SK-N-SH (cell line): ENCODE results near the gene KRT35. TPM values are rescaled to one million over a fixed set of nuclear protein-coding genes. Genes with fewer than 3 reads are reported as not detected.

Experiments
- CTCF ChIA-PET: fragments of 300-600, 350-600 bp; formaldehyde crosslinking; extraction: SDS; loops from one replicate; lab custom pipeline; 2021; lab: Yijun Ruan, JAX
- POLR2A ChIA-PET: fragments of 350-600 bp; sonication (Branson Sonifier 250); formaldehyde crosslinking; extraction: SDS; loops from one replicate; lab custom pipeline; 2020; ENCODE audit warnings: antibody characterized with exemption, inconsistent platforms; lab: Yijun Ruan, JAX
- DNase-seq: peaks from one replicate; pipeline ENCODE4 v3.0.0; 2012
- H2AFZ ChIP-seq: fragments of 200-600 bp; sonication (generic); 2 replicates; pipeline ENCODE4 v1.8.1; 2016; ENCODE audit warnings: antibody characterized with exemption, mild to moderate bottlenecking, low read depth
- H3F3A ChIP-seq: fragments of 200-600 bp; sonication (generic); replicated peaks from 2 replicates; pipeline ENCODE3; 2016; ENCODE audit warnings: antibody characterized with exemption, mild to moderate bottlenecking; ENCODE audit not compliant: insufficient read depth
- H3K27ac ChIP-seq, 2 experiments: fragments of 200-500 bp in 1 of 2; fragments of 200-600 bp in 1 of 2; sonication (Bioruptor generic) in 1 of 2; sonication (generic), shearing (Covaris generic) in 1 of 2; 2 replicates each; pipeline versions ENCODE4 v1.5.1 to v1.6.1; 2014 to 2016; ENCODE audit warnings: low read depth in 2 of 2, inconsistent platforms in 1 of 2, low read length in 1 of 2, mild to moderate bottlenecking in 1 of 2, mixed read lengths in 1 of 2
- H3K27me3 ChIP-seq: fragments of 200-600 bp; sonication (generic), shearing (Covaris generic); 2 replicates; pipeline ENCODE4 v1.6.1; 2016; ENCODE audit warnings: mixed run types; ENCODE audit not compliant: insufficient read depth
- H3K36me3 ChIP-seq, 2 experiments: fragments of 200-500 bp in 1 of 2; fragments of 200-600 bp in 1 of 2; sonication (Bioruptor generic) in 1 of 2; sonication (generic) in 1 of 2; replicated peaks in 1 of 2; 2 replicates each; pipeline versions ENCODE3 to v1.5.1; 2014 to 2016; ENCODE audit warnings: low read length in 1 of 2, mild to moderate bottlenecking in 1 of 2; ENCODE audit not compliant: insufficient read depth in 2 of 2, control insufficient read depth in 1 of 2
- H3K4me1 ChIP-seq, 2 experiments: fragments of 200-500 bp in 1 of 2; fragments of 200-600 bp in 1 of 2; sonication (Bioruptor generic) in 1 of 2; sonication (generic), shearing (Covaris generic) in 1 of 2; 2 replicates each; pipeline versions ENCODE4 v1.5.1 to v1.6.1; 2014 to 2016; ENCODE audit warnings: low read depth in 1 of 2, low read length in 1 of 2, mixed run types in 1 of 2; ENCODE audit not compliant: insufficient read depth in 2 of 2, control insufficient read depth in 1 of 2
- H3K4me2 ChIP-seq: fragments of 200-600 bp; sonication (generic), shearing (Covaris generic); 2 replicates; pipeline ENCODE4 v1.6.1; 2017; ENCODE audit warnings: mixed run types
- H3K4me3 ChIP-seq, 2 experiments: fragments of 200-500 bp in 1 of 2; fragments of 200-600 bp in 1 of 2; sonication (Bioruptor generic) in 1 of 2; sonication (generic), shearing (Covaris generic) in 1 of 2; 2 replicates each; pipeline versions ENCODE4 v1.5.1 to v1.8.1; 2014 to 2016; ENCODE audit warnings: low read depth in 2 of 2, inconsistent platforms in 1 of 2, low read length in 1 of 2, mild to moderate bottlenecking in 1 of 2, mixed read lengths in 1 of 2, moderate library complexity in 1 of 2
- H3K79me2 ChIP-seq: fragments of 200-600 bp; sonication (generic); 2 replicates; pipeline ENCODE4 v1.8.1; 2017; ENCODE audit warnings: mild to moderate bottlenecking; ENCODE audit not compliant: insufficient read depth
- H3K9ac ChIP-seq: fragments of 200-600 bp; sonication (generic); 2 replicates; pipeline ENCODE4 v1.6.1; 2017; ENCODE audit warnings: mixed run types
- H3K9me2 ChIP-seq: fragments of 200-600 bp; sonication (generic); 2 replicates; pipeline ENCODE4 v1.6.1; 2017; ENCODE audit warnings: mixed run types
- H3K9me3 ChIP-seq: fragments of 200-600 bp; sonication (generic); 2 replicates; pipeline ENCODE4 v1.6.1; 2017; ENCODE audit warnings: mixed run types, mild to moderate bottlenecking, moderate library complexity
- H4K20me1 ChIP-seq: fragments of 200-600 bp; sonication (generic); 2 replicates; pipeline ENCODE4 v1.6.1; 2017; ENCODE audit warnings: mild to moderate bottlenecking, mixed run types; ENCODE audit not compliant: insufficient read depth
- CTCF ChIP-seq: fragments of 200-600 bp; sonication (generic); IDR thresholded peaks from 2 replicates; pipeline ENCODE4 v1.6.1; 2017; ENCODE audit warnings: antibody characterized with exemption, mild to moderate bottlenecking, moderate library complexity
- ELF1 ChIP-seq: IDR thresholded peaks from 2 replicates; pipeline ENCODE4 v1.4.0; 2012
- FOSL2 ChIP-seq: IDR thresholded peaks from 2 replicates; pipeline ENCODE4 v1.4.0; 2012; ENCODE audit warnings: low read depth, mild to moderate bottlenecking, moderate library complexity, borderline replicate concordance
- FOXM1 ChIP-seq: IDR thresholded peaks from 2 replicates; pipeline ENCODE4 v1.4.0; 2012; ENCODE audit warnings: low read depth, mild to moderate bottlenecking
- IRF3 ChIP-seq: fragments of 150-350 bp; IDR thresholded peaks from 2 replicates; pipeline ENCODE4 v1.6.1; 2016; ENCODE audit warnings: mild to moderate bottlenecking, low read depth, low read length
- MEF2A ChIP-seq: IDR thresholded peaks from 2 replicates; pipeline ENCODE4 v1.4.0; 2012; ENCODE audit warnings: low read depth, borderline replicate concordance
- MXI1 ChIP-seq: IDR thresholded peaks from 2 replicates; pipeline ENCODE4 v1.6.1; 2012; ENCODE audit warnings: mild to moderate bottlenecking, low read depth, low read length, improper control_type of control experiment
- NFIC ChIP-seq: IDR thresholded peaks from 2 replicates; pipeline ENCODE4 v1.4.0; 2012; ENCODE audit warnings: borderline replicate concordance
- NRF1 ChIP-seq: IDR thresholded peaks from 2 replicates; pipeline ENCODE4 v1.6.1; 2012; ENCODE audit warnings: low read depth, mild to moderate bottlenecking, low read length
- RAD21 ChIP-seq: IDR thresholded peaks from 2 replicates; pipeline ENCODE4 v1.6.1; 2012; ENCODE audit warnings: mild to moderate bottlenecking, low read length
- SIN3A ChIP-seq: IDR thresholded peaks from 2 replicates; pipeline ENCODE4 v1.6.1; 2012; ENCODE audit warnings: low read depth, mild to moderate bottlenecking, low read length, moderate library complexity, borderline replicate concordance
- TEAD4 ChIP-seq: IDR thresholded peaks from 2 replicates; pipeline ENCODE4 v1.4.0; 2012; ENCODE audit warnings: mild to moderate bottlenecking, borderline replicate concordance; ENCODE audit not compliant: insufficient read depth
- USF1 ChIP-seq: IDR thresholded peaks from 2 replicates; pipeline ENCODE4 v1.4.0; 2012; ENCODE audit warnings: low read depth, borderline replicate concordance
- USF2 ChIP-seq: fragments of 150-350 bp; IDR thresholded peaks from 2 replicates; pipeline ENCODE4 v1.6.1; 2017; ENCODE audit warnings: antibody characterized with exemption, low read length, low read depth, borderline replicate concordance
- ZBTB33 ChIP-seq: IDR thresholded peaks from 2 replicates; pipeline ENCODE4 v1.4.0; 2012; ENCODE audit warnings: low read depth, borderline replicate concordance
- WGBS: methylation state at CpG from one replicate; pipeline ENCODE4 v1.1.6; 2017; ENCODE audit warnings: low lambda C conversion rate; 5-methylcytosine and 5-hydroxymethylcytosine counted together
- polyA plus RNA-seq, 3 experiments: library from polyadenylated mRNA; depleted of rRNA; stranded (reverse); fragments of >200 nt; gene quantifications; 2 replicates each; pipeline ENCODE4 v1.2.3, GENCODE V29; 2012

The KRT35 gene
- polyA plus RNA-seq, 1 of the 3 experiments (the other 2 are of a cell fraction): not detected

- no peak for DNase-seq
- POLR2A ChIA-PET: no interaction called here
- no peaks in the 10 kb centered on the region for H3K9me2 ChIP-seq
- no peaks in the 10 kb centered on the region for H3K27me3 ChIP-seq
- TF ChIP-seq USF1: no peak
- no peak for TF ChIP-seq FOXM1
- TF ChIP-seq ELF1: no peak
- no peak for TF ChIP-seq NRF1
- H3K4me2 ChIP-seq: no peak overlapping the region
- whole genome bisulfite sequencing: 45% methylated on average over 5 of the region's 5 CpGs
- no peak overlapping the region for H3K27ac ChIP-seq
- no peaks in the 10 kb centered on the region for H3K79me2 ChIP-seq
- no peak overlapping the region for H3K4me3 ChIP-seq
- H4K20me1 ChIP-seq: no peaks in the 10 kb centered on the region
- no peak overlapping the region for H3K9ac ChIP-seq
- CTCF ChIA-PET: interaction anchor here (1.3 kb wide), 1 partner anchor 29 kb away, joined by 5 read pairs; no protein-coding TSS in a partner anchor
- no peaks in the 10 kb centered on the region for H3K36me3 ChIP-seq
- H3K9me3 ChIP-seq: no peaks in the 10 kb centered on the region
- H3F3A ChIP-seq: no peaks in the 10 kb centered on the region
- no peaks in the 10 kb centered on the region for H3K4me1 ChIP-seq
- H2AFZ ChIP-seq: no peak overlapping the region
Observed at GRCh38 chr17:41434415-41434814, 46.5 kb downstream of the KRT35 start.

GRCh38 chr17:41434005-41434404, 46.9 kb downstream of the KRT35 start:
- Histone ChIP-seq H3K79me2 (no peaks in the 10 kb centered on the region), H3K27me3 (no peaks in the 10 kb centered on the region), H3K4me3 (no peak overlapping the region), H3F3A (no peaks in the 10 kb centered on the region), H3K9me2 (no peaks in the 10 kb centered on the region), H3K9me3 (no peaks in the 10 kb centered on the region), H3K9ac (no peak overlapping the region), H3K27ac (no peak overlapping the region), H3K4me2 (no peak overlapping the region), H3K4me1 (no peaks in the 10 kb centered on the region), H3K36me3 (no peaks in the 10 kb centered on the region), H4K20me1 (no peaks in the 10 kb centered on the region), H2AFZ (no peak overlapping the region)
- no peak for DNase-seq
- CTCF ChIA-PET: interaction anchor here (0.6 to 1.3 kb wide), 2 partner anchors 29 to 78 kb away, joined by 3 to 5 read pairs; no protein-coding TSS in a partner anchor
- POLR2A ChIA-PET: no interaction called here
- 40% methylated on average over 4 of the region's 4 CpGs for WGBS
- TF ChIP-seq SIN3A (no peak), MXI1 (no peak), RAD21 (no peak), NRF1 (no peak), CTCF (no peak), IRF3 (no peak), USF2 (no peak), NFIC (no peak), TEAD4 (no peak), FOSL2 (no peak), ZBTB33 (no peak), USF1 (no peak), MEF2A (no peak), FOXM1 (no peak)
